Karpas-422 (cell line): ENCODE results near the gene CEBPB. TPM values are rescaled to one million over a fixed set of nuclear protein-coding genes. Genes with fewer than 3 reads are reported as not detected.

Experiments used
- DNase-seq: peaks from one replicate; pipeline ENCODE4 v3.0.0-alpha.2; 2015
- H2AFZ ChIP-seq: fragments of 200-600 bp; sonication (generic); 2 replicates; pipeline ENCODE4 v1.6.1; 2014; ENCODE audit warnings: antibody characterized with exemption, low read length, mixed read lengths
- H3K27ac ChIP-seq: fragments of 200-600 bp; sonication (generic); 2 replicates; pipeline ENCODE4 v1.5.1; 2014; ENCODE audit warnings: mild to moderate bottlenecking, low read length, moderate library complexity
- H3K27me3 ChIP-seq: fragments of 200-600 bp; sonication (generic); 2 replicates; pipeline ENCODE4 v1.6.1; 2014; ENCODE audit warnings: low read length, mixed read lengths
- H3K36me3 ChIP-seq: fragments of 200-600 bp; sonication (generic); 2 replicates; pipeline ENCODE4 v1.6.1; 2014; ENCODE audit warnings: low read length, mixed read lengths; ENCODE audit not compliant: insufficient read depth
- H3K4me1 ChIP-seq: fragments of 200-600 bp; sonication (generic); 2 replicates; pipeline ENCODE4 v1.6.1; 2014; ENCODE audit warnings: mild to moderate bottlenecking, low read length, mixed read lengths
- H3K4me2 ChIP-seq: fragments of 200-600 bp; sonication (generic); 2 replicates; pipeline ENCODE4 v1.6.1; 2014; ENCODE audit warnings: low read length, low read depth, mild to moderate bottlenecking; ENCODE audit not compliant: poor library complexity, severe bottlenecking
- H3K4me3 ChIP-seq: fragments of 200-600 bp; sonication (generic); 2 replicates; pipeline ENCODE4 v1.5.1; 2014; ENCODE audit warnings: mild to moderate bottlenecking, antibody characterized with exemption, low read length, mixed read lengths
- H3K79me2 ChIP-seq: fragments of 200-600 bp; sonication (generic); 2 replicates; pipeline ENCODE4 v1.6.1; 2014; ENCODE audit warnings: mild to moderate bottlenecking, low read length, mixed read lengths
- H3K9ac ChIP-seq: fragments of 200-600 bp; sonication (generic); 2 replicates; pipeline ENCODE4 v1.6.0; 2014; ENCODE audit warnings: low read length
- H3K9me2 ChIP-seq: fragments of 200-600 bp; sonication (generic), shearing (Covaris generic); replicated peaks from 2 replicates; pipeline ENCODE4 v1.6.0; 2014; ENCODE audit warnings: mild to moderate bottlenecking, low read length, moderate library complexity; ENCODE audit not compliant: insufficient read depth
- H3K9me3 ChIP-seq: fragments of 300-700, 200-600 bp; sonication (generic); 2 replicates; pipeline ENCODE4 v1.6.1; 2014; ENCODE audit warnings: low read length, mixed read lengths
- H4K20me1 ChIP-seq: fragments of 200-600 bp; sonication (generic); 2 replicates; pipeline ENCODE4 v1.6.1; 2014; ENCODE audit warnings: mild to moderate bottlenecking, antibody characterized with exemption, low read length, low read depth; ENCODE audit not compliant: insufficient read depth
- total RNA-seq: library from RNA; depleted of rRNA; stranded (reverse); fragments of >200 nt; shearing (Covaris generic); gene quantifications from 2 replicates; pipeline ENCODE4 v1.2.3, GENCODE V29; 2014; ENCODE audit warnings: low replicate concordance

The CEBPB gene
- total RNA-seq, 1 experiment from 2014 or later: 24.4 TPM

DNA sequence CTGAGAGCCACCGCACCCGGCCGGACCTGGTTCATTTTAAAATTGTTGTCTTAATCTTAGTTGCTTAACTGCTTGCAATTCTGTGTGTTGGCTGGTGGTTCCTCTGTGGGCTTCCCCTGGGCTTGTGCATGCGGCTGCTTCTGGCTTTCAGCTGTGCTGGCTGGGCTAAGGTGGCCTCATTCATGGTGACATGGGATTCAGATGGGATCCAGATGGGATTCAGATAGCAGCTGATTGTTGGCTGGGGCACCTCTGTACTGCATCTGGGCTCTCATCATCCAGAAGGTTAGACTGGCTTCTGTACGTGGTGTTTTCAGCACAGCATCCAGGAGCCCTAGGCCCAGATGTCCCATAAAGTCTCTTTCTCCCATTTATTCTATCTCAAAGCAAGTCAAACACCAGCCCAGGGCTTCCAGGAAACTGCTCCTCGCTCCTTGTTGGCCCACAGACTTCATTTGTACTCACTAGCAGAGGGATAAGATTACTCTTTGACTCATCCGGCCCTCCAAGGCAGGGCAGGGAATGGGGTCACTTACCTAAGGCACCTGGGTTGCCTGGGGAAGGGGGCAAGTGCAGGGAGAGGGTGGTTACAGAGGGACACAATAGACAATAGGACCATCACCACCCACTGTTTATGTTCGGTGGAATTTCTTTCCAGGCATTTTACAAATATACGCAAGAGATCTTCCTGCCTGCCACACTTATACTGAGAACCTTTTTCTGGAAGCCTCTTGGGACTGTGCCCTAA is 26.9 kb upstream of the CEBPB start:
- Histone ChIP-seq H3K36me3 (no peaks in the 10 kb centered on the region), H3K27me3 (no peaks in the 10 kb centered on the region), H3K9me3 (no peaks in the 10 kb centered on the region), H3K4me3 (no peak overlapping the region), H3K27ac (no peak overlapping the region), H4K20me1 (no peaks in the 10 kb centered on the region), H3K4me2 (no peak overlapping the region), H3K9ac (no peak overlapping the region), H3K79me2 (no peaks in the 10 kb centered on the region), H3K9me2 (no peaks in the 10 kb centered on the region), H3K4me1 (peaks cover 8% of the 10 kb centered on the region), H2AFZ (no peak overlapping the region)
- no peak for DNase-seq

GRCh38 chr20:50165684-50166554 is 24.7 kb upstream of the CEBPB start:
- peak overlapping the region; percentile 43; the same call in 1 of the 2 replicates for H3K4me3 ChIP-seq
- H3K36me3 ChIP-seq: no peaks in the 10 kb centered on the region
- H3K4me1 ChIP-seq: peaks cover 8% of the 10 kb centered on the region
- H3K9me3 ChIP-seq: no peaks in the 10 kb centered on the region
- H4K20me1 ChIP-seq: no peaks in the 10 kb centered on the region
- no peaks in the 10 kb centered on the region for H3K27me3 ChIP-seq
- H2AFZ ChIP-seq: peak overlapping the region; percentile 91; the same call in 1 of the 2 replicates
- H3K79me2 ChIP-seq: no peaks in the 10 kb centered on the region
- peak overlapping the region; percentile 53 for H3K9ac ChIP-seq
- no peak overlapping the region for H3K27ac ChIP-seq
- H3K4me2 ChIP-seq: peak overlapping the region; percentile 47
- DNase-seq: peak; percentile 77
- H3K9me2 ChIP-seq: no peaks in the 10 kb centered on the region

GRCh38 chr20:50169329-50169823 is 21.3 kb upstream of the CEBPB start:
- DNase-seq: peak; percentile 90
- Histone ChIP-seq H3K36me3 (no peaks in the 10 kb centered on the region), H3K9me2 (no peaks in the 10 kb centered on the region), H3K27me3 (no peaks in the 10 kb centered on the region), H3K79me2 (no peaks in the 10 kb centered on the region), H3K4me2 (no peak overlapping the region), H3K4me3 (no peak overlapping the region), H3K9me3 (no peaks in the 10 kb centered on the region), H3K9ac (no peak overlapping the region), H3K4me1 (peaks cover 8% of the 10 kb centered on the region), H2AFZ (no peak overlapping the region), H3K27ac (no peak overlapping the region), H4K20me1 (no peaks in the 10 kb centered on the region)

DNA sequence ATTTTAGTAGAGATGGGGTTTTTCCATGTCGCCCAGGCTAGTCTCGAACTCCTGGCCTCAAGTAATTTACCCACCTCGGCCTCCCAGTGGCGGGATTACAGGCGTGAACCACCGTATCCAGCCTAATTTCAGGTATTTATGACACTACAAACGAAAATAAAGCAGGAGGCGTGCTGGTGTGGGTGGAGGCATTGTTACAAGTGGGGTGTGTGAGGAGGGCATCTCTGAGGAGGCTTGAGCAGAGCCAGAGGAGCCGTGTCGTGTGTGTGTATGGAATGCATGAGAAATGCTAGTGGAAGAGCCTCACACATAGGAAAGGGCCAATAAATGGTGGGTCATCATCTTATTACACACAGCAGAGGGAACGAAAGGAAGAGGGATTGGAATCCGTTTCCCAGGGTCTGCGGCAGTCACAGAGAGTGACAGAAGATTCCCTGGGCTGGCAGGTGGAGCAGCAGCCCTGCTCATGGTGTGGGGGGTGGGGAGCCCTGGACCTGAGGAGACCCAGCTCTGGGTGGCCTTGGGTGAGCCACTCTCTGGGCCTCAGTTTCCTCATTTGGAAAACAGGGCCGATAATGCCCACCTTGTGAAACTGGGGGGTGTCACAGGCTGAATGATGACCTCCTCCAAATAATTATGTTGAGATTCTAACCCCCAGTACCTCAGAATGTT is 19.9 kb upstream of the CEBPB start:
- H2AFZ ChIP-seq: no peak overlapping the region
- no peak overlapping the region for H3K27ac ChIP-seq
- no peaks in the 10 kb centered on the region for H4K20me1 ChIP-seq
- H3K79me2 ChIP-seq: no peaks in the 10 kb centered on the region
- H3K4me3 ChIP-seq: no peak overlapping the region
- no peaks in the 10 kb centered on the region for H3K9me2 ChIP-seq
- no peak overlapping the region for H3K4me2 ChIP-seq
- peaks cover 8% of the 10 kb centered on the region for H3K4me1 ChIP-seq
- H3K9ac ChIP-seq: no peak overlapping the region
- no peaks in the 10 kb centered on the region for H3K9me3 ChIP-seq
- no peaks in the 10 kb centered on the region for H3K36me3 ChIP-seq
- H3K27me3 ChIP-seq: no peaks in the 10 kb centered on the region
- no peak for DNase-seq

- no peak overlapping the region for H3K4me3 ChIP-seq
- H3K9me3 ChIP-seq: no peaks in the 10 kb centered on the region
- no peaks in the 10 kb centered on the region for H3K9me2 ChIP-seq
- H3K9ac ChIP-seq: no peak overlapping the region
- H3K27ac ChIP-seq: no peak overlapping the region
- H3K79me2 ChIP-seq: no peaks in the 10 kb centered on the region
- no peaks in the 10 kb centered on the region for H3K27me3 ChIP-seq
- H3K4me1 ChIP-seq: no peaks in the 10 kb centered on the region
- no peak overlapping the region for H3K4me2 ChIP-seq
- H3K36me3 ChIP-seq: no peaks in the 10 kb centered on the region
- H2AFZ ChIP-seq: no peak overlapping the region
- no peak for DNase-seq
- no peaks in the 10 kb centered on the region for H4K20me1 ChIP-seq
Measured at GRCh38 chr20:50172347-50173013, 18.1 kb upstream of the CEBPB start.

DNA sequence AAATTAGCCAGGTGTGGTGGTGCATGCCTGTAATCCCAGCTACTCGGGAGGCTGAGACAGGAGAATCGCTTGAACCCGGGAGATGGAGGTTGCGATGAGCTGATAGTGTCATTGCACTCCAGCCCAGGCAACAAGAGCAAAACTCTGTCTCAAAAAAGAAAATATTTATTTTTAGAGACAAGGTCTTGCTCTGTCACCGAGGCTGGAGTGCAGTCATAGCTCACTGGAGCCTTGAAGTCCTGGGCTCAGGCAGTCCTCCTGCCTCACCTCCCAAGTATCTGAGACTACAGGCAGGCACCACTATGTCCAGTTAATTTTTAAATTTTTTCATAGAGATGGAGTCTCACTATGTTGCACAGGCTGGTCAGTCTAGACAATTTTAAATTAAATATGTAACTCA is 16.2 kb upstream of the CEBPB start:
- DNase-seq: no peak
- Histone ChIP-seq H3K9me2 (no peaks in the 10 kb centered on the region), H3K27me3 (no peaks in the 10 kb centered on the region), H3K4me3 (no peak overlapping the region), H3K4me1 (no peaks in the 10 kb centered on the region), H4K20me1 (no peaks in the 10 kb centered on the region), H3K79me2 (no peaks in the 10 kb centered on the region), H3K9ac (no peak overlapping the region), H3K4me2 (no peak overlapping the region), H3K36me3 (no peaks in the 10 kb centered on the region), H3K9me3 (no peaks in the 10 kb centered on the region), H3K27ac (no peak overlapping the region), H2AFZ (no peak overlapping the region)

DNA sequence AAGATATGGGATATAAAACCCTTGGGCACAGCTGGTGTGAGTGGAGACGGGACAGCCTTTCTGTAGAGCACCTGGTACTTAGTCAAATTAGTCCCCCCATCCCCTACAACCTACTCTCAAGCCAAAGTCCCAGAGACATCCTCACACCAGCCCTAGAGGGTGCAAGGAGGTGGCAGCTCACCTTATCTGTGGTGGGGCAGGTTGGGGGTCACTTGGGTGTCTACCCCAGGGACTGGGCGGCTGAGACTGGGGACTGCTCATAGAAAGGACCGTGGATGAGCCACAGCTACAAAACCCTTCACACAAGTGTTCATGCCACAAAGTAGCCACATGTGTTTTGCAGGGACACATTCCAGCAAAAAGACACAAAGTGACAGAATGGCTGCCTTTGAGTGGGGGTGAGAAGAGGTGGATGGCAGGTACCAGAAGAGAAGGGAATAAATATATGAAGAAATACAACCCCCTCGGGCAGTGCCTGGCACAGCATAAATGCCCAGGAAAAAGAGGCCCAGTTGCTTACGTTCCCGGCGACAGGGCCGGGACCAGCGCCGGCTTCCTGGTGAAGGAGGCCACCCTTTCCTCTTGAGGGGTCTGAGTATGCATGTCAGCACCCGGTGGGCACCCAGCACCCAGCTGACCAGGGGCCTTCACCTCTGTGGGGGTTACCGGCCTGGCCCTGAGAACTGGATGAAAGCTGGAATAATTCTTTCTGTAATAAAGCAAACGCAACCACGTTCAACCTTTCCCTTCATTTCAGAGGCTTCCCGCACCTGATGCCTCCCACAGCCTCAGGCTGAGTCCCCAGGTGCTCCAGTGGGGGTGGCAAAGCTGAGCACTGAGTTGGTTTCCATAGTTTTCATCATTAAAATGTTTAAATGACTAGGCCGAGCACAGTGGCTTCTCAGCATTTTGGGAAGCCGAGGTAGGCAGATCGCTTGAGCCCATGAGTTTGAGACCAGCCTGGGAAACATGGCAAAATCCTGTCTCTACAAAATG is 14.4 kb upstream of the CEBPB start:
- Histone ChIP-seq H3K4me1 (no peaks in the 10 kb centered on the region), H3K27ac (no peak overlapping the region), H4K20me1 (no peaks in the 10 kb centered on the region), H3K4me3 (no peak overlapping the region), H3K79me2 (no peaks in the 10 kb centered on the region), H3K27me3 (no peaks in the 10 kb centered on the region), H3K9me3 (no peaks in the 10 kb centered on the region), H3K4me2 (no peak overlapping the region), H3K36me3 (no peaks in the 10 kb centered on the region), H2AFZ (no peak overlapping the region), H3K9ac (no peak overlapping the region), H3K9me2 (no peaks in the 10 kb centered on the region)
- DNase-seq: no peak
